PC-9 (cell line): Measurements from ENCODE around the gene WDR49. TPM values are rescaled to one million over a fixed set of nuclear protein-coding genes. Genes with fewer than 3 reads are reported as not detected.

Source experiments
- BruUV-seq: library from RNA; stranded (reverse); fragments of 400-500 nt; replicated peaks from 2 replicates; lab custom pipeline; 2021; lab: Mats Ljungman, UMichigan
- CTCF ChIA-PET: fragments of 300-600 bp; sonication (Branson Sonifier 250); formaldehyde crosslinking; loops from one replicate; lab custom pipeline; 2022; ENCODE audit warnings: antibody characterized with exemption; lab: Charles Lee
- POLR2A ChIA-PET: fragments of 300-600 bp; sonication (Branson Sonifier 250); formaldehyde crosslinking; loops from one replicate; lab custom pipeline; 2022; ENCODE audit warnings: antibody characterized with exemption; ENCODE audit not compliant: unreplicated experiment; lab: Charles Lee
- DNase-seq, 2 experiments: peaks; one replicate each; pipeline versions ENCODE4 v3.0.0 to v3.0.0-alpha.2; 2015 to 2022; ENCODE audit warnings: mixed read lengths in 1 of 2
- H2AFZ ChIP-seq: fragments of 200-600 bp; sonication (generic); 2 replicates; pipeline ENCODE4 v1.8.1; 2017; ENCODE audit warnings: antibody characterized with exemption
- H3F3A ChIP-seq: fragments of 200-600 bp; sonication (generic); 2 replicates; pipeline ENCODE4 v1.8.1; 2017; ENCODE audit warnings: antibody characterized with exemption, mild to moderate bottlenecking, low read depth; ENCODE audit not compliant: insufficient read depth
- H3K27ac ChIP-seq: fragments of 200-600 bp; sonication (generic); 2 replicates; pipeline ENCODE4 v1.6.1; 2016; ENCODE audit warnings: mixed run types
- H3K27me3 ChIP-seq: fragments of 200-600 bp; sonication (generic); 2 replicates; pipeline ENCODE4 v1.6.1; 2016; ENCODE audit warnings: low read depth, mixed run types; ENCODE audit not compliant: insufficient read depth
- H3K36me3 ChIP-seq: fragments of 200-600 bp; sonication (generic); 2 replicates; pipeline ENCODE4 v1.6.1; 2016; ENCODE audit warnings: low read depth, mixed run types
- H3K4me1 ChIP-seq: fragments of 200-600 bp; sonication (generic); replicated peaks from 2 replicates; pipeline ENCODE4 v1.6.1; 2016; ENCODE audit warnings: mixed run types; ENCODE audit not compliant: insufficient read depth
- H3K4me2 ChIP-seq: fragments of 200-600 bp; sonication (generic); 2 replicates; pipeline ENCODE4 v1.6.1; 2017; ENCODE audit warnings: mixed run types
- H3K4me3 ChIP-seq: fragments of 200-600 bp; sonication (generic); 2 replicates; pipeline ENCODE4 v1.6.1; 2016; ENCODE audit warnings: mixed run types
- H3K79me2 ChIP-seq: fragments of 200-600 bp; sonication (generic); 2 replicates; pipeline ENCODE4 v1.6.1; 2017; ENCODE audit warnings: low read depth, mixed run types
- H3K9me2 ChIP-seq: fragments of 200-600 bp; sonication (generic); 2 replicates; pipeline ENCODE4 v1.8.1; 2017; ENCODE audit warnings: mild to moderate bottlenecking; ENCODE audit not compliant: insufficient read depth
- H3K9me3 ChIP-seq: fragments of 200-600 bp; sonication (generic); 2 replicates; pipeline ENCODE4 v1.8.1; 2016; ENCODE audit warnings: low read depth; ENCODE audit not compliant: insufficient read depth
- H4K20me1 ChIP-seq: fragments of 200-600 bp; sonication (generic); 2 replicates; pipeline ENCODE4 v1.8.1; 2017; ENCODE audit not compliant: insufficient read depth
- CTCF ChIP-seq: fragments of 200-600 bp; sonication (generic); conservative IDR thresholded peaks from 2 replicates; pipeline ENCODE4 v1.6.1; 2017; ENCODE audit warnings: mixed run types, antibody characterized with exemption, mild to moderate bottlenecking, moderate library complexity
- EZH2 ChIP-seq: fragments of 200-600 bp; sonication (generic); IDR thresholded peaks from 2 replicates; pipeline ENCODE4 v1.8.0; 2017; ENCODE audit warnings: antibody characterized with exemption, low read depth
- intact Hi-C: fragments of 100-400 bp; cut with micrococcal nuclease; formaldehyde crosslinking; loops from one replicate; pipeline ENCODE4 v1.10.0; 2022; ENCODE audit not compliant: unreplicated experiment
- total RNA-seq: library from RNA; stranded (reverse); gene quantifications from 2 replicates; pipeline ENCODE4 v1.2.3, GENCODE V29; 2021

The WDR49 gene
- total RNA-seq, 1 experiment from 2014 or later, result 0.28 TPM

DNA sequence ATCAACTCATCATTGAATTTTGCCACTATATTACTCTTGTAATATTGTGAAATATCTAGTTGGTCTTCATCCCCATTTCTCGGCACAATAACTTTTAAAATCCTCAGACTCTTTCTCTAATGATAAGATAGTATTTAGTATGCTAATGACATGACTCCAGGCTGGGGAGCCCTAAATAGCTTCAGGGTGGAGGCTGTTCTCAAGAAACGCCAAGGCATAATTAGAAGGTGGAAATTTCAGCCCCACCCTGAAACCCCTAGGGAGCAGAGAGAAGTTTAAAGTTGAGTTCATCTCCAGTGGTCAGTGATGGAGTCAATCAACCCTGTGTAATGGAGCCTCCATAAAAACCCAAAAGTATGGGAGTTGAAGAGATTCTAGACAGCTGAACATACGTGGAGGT, 98.8 kb downstream of the WDR49 start:
- H3K9me2 ChIP-seq, result no peaks in the 10 kb centered on the region; the same call in 1 of the 2 replicates
- H4K20me1 ChIP-seq, result peaks cover 3% of the 10 kb centered on the region; the same call in 1 of the 2 replicates
- H3K4me2 ChIP-seq, result no peak overlapping the region
- ChIA-PET POLR2A (no interaction called here), CTCF (no interaction called here)
- intact Hi-C loops, result no loop called here
- H3K9me3 ChIP-seq, result no peaks in the 10 kb centered on the region
- H3K4me3 ChIP-seq, result no peak overlapping the region
- H3K27ac ChIP-seq, result no peak overlapping the region
- H3K36me3 ChIP-seq, result no peaks in the 10 kb centered on the region
- H3K4me1 ChIP-seq, result no peaks in the 10 kb centered on the region
- TF ChIP-seq CTCF, result no peak
- TF ChIP-seq EZH2, result no peak
- H3F3A ChIP-seq, result no peaks in the 10 kb centered on the region
- H3K27me3 ChIP-seq, result no peaks in the 10 kb centered on the region
- no peak for DNase-seq
- no peak overlapping the region for H2AFZ ChIP-seq
- H3K79me2 ChIP-seq, result no peaks in the 10 kb centered on the region
- no TSS peak for BruUV-seq

DNA sequence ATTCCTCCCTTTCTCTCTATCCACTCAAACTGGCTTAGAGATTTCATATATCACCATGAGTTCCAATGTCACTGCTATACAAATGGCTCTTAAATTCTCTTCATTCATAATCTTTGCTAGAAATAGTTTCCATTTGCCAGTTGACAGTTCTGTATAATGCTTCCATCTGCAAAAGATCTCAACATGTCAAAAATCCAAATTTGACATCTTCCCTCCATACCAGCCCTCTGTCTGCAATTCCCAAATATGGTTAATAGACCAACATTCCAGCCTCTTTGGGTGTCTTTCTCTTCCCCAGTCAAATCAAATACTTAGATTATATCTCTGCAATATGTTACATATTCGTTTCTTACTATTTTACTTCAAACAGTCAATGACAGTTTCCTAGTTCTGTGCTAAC, 115.7 kb downstream of the WDR49 start:
- no peaks in the 10 kb centered on the region for H3K27me3 ChIP-seq
- ChIA-PET CTCF (no interaction called here), POLR2A (no interaction called here)
- no peak for TF ChIP-seq CTCF
- TF ChIP-seq EZH2, result no peak
- 0 out of 2 replicates have a peak, but pooled peaks cover 4% of the 10 kb centered on the region for H4K20me1 ChIP-seq
- no peak overlapping the region for H2AFZ ChIP-seq
- H3K36me3 ChIP-seq, result no peaks in the 10 kb centered on the region
- no peak overlapping the region for H3K27ac ChIP-seq
- H3K4me1 ChIP-seq, result no peaks in the 10 kb centered on the region
- H3K79me2 ChIP-seq, result no peaks in the 10 kb centered on the region
- no peak overlapping the region for H3K4me3 ChIP-seq
- DNase-seq, result no peak
- H3K4me2 ChIP-seq, result no peak overlapping the region
- no peaks in the 10 kb centered on the region for H3K9me2 ChIP-seq
- no peaks in the 10 kb centered on the region for H3K9me3 ChIP-seq
- intact Hi-C loops, result no loop called here
- no peaks in the 10 kb centered on the region for H3F3A ChIP-seq
- no TSS peak for BruUV-seq

GRCh38 chr3:167521006-167521355, 132.8 kb downstream of the WDR49 start:
- no peak for DNase-seq
- Histone ChIP-seq H3K9me2 (no peaks in the 10 kb centered on the region), H3K79me2 (no peaks in the 10 kb centered on the region), H3K9me3 (no peaks in the 10 kb centered on the region), H3K4me2 (no peak overlapping the region), H3K4me3 (no peak overlapping the region), H2AFZ (no peak overlapping the region), H3K4me1 (no peaks in the 10 kb centered on the region), H3K27me3 (no peaks in the 10 kb centered on the region), H3K36me3 (no peaks in the 10 kb centered on the region), H3F3A (no peaks in the 10 kb centered on the region), H3K27ac (no peak overlapping the region), H4K20me1 (no peaks in the 10 kb centered on the region)
- TF ChIP-seq EZH2 (no peak), CTCF (no peak)
- ChIA-PET POLR2A (no interaction called here), CTCF (no interaction called here)
- intact Hi-C loops, result no loop called here
- BruUV-seq, result no TSS peak
